ENCODE data around the gene ST6GAL2. TPM values are rescaled to one million over a fixed set of nuclear protein-coding genes. Genes with fewer than 3 reads are reported as not detected.

The ST6GAL2 gene
- polyA plus RNA-seq, 3 donors: not detected

DNA sequence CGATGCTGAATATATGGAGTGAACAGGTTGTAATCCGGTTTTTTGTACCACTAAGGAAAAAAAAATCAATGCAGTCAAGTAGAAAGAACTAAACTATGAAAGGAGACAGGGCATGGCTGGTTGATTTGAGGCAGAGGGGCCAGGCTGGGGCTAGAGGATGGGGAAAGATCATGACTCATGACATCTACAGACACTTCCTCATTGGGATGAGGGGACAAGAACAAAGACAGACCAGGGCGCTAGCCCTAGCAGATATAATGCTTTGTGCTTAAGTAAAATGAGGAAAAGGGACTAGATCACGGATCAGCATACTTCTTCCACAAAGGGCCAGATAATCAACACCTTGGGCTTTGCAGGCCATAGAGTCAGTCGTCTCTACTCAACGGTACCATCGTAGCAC lies 55.8 kb downstream of the ST6GAL2 start:
- Histone ChIP-seq H4K20me1 (ENCODE audit: insufficient read depth, low read length) (no peaks in the 10 kb centered on the region), H2AFZ (ENCODE audit: insufficient read depth, low read depth, low read length, poor library complexity, severe bottlenecking) (no peak overlapping the region), H3K9me3 (replicated peaks in 1 of 2; ENCODE audit: control insufficient read depth in 1 of 2, insufficient read depth in 1 of 2, low read length in 2 of 2) (peaks cover 0 to 4% of the 10 kb centered on the region in 2 donors), H3K9ac (ENCODE audit: insufficient read depth, low read length, poor library complexity, severe bottlenecking) (no peak overlapping the region), H3K27ac (ENCODE audit: low read depth in 1 of 2, low read length in 2 of 2) (no peak overlapping the region), H3K79me2 (ENCODE audit: insufficient read depth, low read length) (no peaks in the 10 kb centered on the region), H3K4me3 (replicated peaks in 1 of 3; ENCODE audit: low read depth in 2 of 3, low read length in 3 of 3) (no peak overlapping the region), H3K4me1 (ENCODE audit: control insufficient read depth in 1 of 2, insufficient read depth in 2 of 2, low read length in 2 of 2) (no peaks in the 10 kb centered on the region), H3K27me3 (ENCODE audit: control insufficient read depth in 2 of 2, insufficient read depth in 2 of 2, low read length in 2 of 2) (no peaks in the 10 kb centered on the region), H3K4me2 (replicated peaks; ENCODE audit: extremely low read depth, low read length, poor library complexity, severe bottlenecking) (no peak overlapping the region), H3K36me3 (replicated peaks in 1 of 2; ENCODE audit: control insufficient read depth in 1 of 2, insufficient read depth in 2 of 2, low read length in 2 of 2) (no peaks in the 10 kb centered on the region)
- Mint-ChIP-seq H3K4me1 (no peaks in the 10 kb centered on the region), H3K27ac (no peak overlapping the region), H3K27me3 (ENCODE audit: low read depth in 3 of 3) (peaks cover 0 to 4% (median 0%) of the 10 kb centered on the region in 3 donors), H3K4me3 (no peak overlapping the region), H3K36me3 (no peaks in the 10 kb centered on the region), H3K9me3 (peaks cover 0 to 12% (median 5%) of the 10 kb centered on the region in 7 donors)
- WGBS (ENCODE audit: insufficient coverage): 96% methylated on average over 5 of the region's 7 CpGs
- no peak for DNase-seq
- no peak for TF ChIP-seq CTCF (IDR thresholded peaks at IDR 0.05)
- intact Hi-C loops (cut with micrococcal nuclease): no loop called here

- no peak for TF ChIP-seq CTCF (IDR thresholded peaks at IDR 0.05)
- no peak overlapping the region for H3K9ac ChIP-seq (ENCODE audit: insufficient read depth, low read length, poor library complexity, severe bottlenecking)
- no peak overlapping the region for H2AFZ ChIP-seq (ENCODE audit: insufficient read depth, low read depth, low read length, poor library complexity, severe bottlenecking)
- Mint-ChIP-seq H3K27ac (no peak overlapping the region), H3K27me3 (ENCODE audit: low read depth in 3 of 3) (no peaks in the 10 kb centered on the region), H3K9me3 (peaks cover 2 to 12% (median 7%) of the 10 kb centered on the region in 7 donors), H3K4me3 (no peak overlapping the region), H3K36me3 (no peaks in the 10 kb centered on the region), H3K4me1 (no peaks in the 10 kb centered on the region)
- no peak for DNase-seq
- no peak overlapping the region for H3K27ac ChIP-seq (ENCODE audit: low read depth in 1 of 2, low read length in 2 of 2)
- H3K4me1 ChIP-seq (ENCODE audit: control insufficient read depth in 1 of 2, insufficient read depth in 2 of 2, low read length in 2 of 2): no peaks in the 10 kb centered on the region
- intact Hi-C loops (cut with micrococcal nuclease): no loop called here
- no peaks in the 10 kb centered on the region for H3K79me2 ChIP-seq (ENCODE audit: insufficient read depth, low read length)
- H3K9me3 ChIP-seq (replicated peaks in 1 of 2; ENCODE audit: control insufficient read depth in 1 of 2, insufficient read depth in 1 of 2, low read length in 2 of 2): peaks cover 0 to 4% of the 10 kb centered on the region in 2 donors
- H3K4me2 ChIP-seq (replicated peaks; ENCODE audit: extremely low read depth, low read length, poor library complexity, severe bottlenecking): no peak overlapping the region
- H3K4me3 ChIP-seq (replicated peaks in 1 of 3; ENCODE audit: low read depth in 2 of 3, low read length in 3 of 3): no peak overlapping the region
- H3K36me3 ChIP-seq (replicated peaks in 1 of 2; ENCODE audit: control insufficient read depth in 1 of 2, insufficient read depth in 2 of 2, low read length in 2 of 2): no peaks in the 10 kb centered on the region
- H3K27me3 ChIP-seq (ENCODE audit: control insufficient read depth in 2 of 2, insufficient read depth in 2 of 2, low read length in 2 of 2): no peaks in the 10 kb centered on the region
- H4K20me1 ChIP-seq (ENCODE audit: insufficient read depth, low read length): no peaks in the 10 kb centered on the region
Observed at GRCh38 chr2:106828119-106828518, 57.8 kb downstream of the ST6GAL2 start.

All from CD14-positive monocyte (primary cell).